GM23338 (cell line): ENCODE measurements around the gene OLFML2A. TPM values are rescaled to one million over a fixed set of nuclear protein-coding genes. Genes with fewer than 3 reads are reported as not detected.

Experiments
- ATAC-seq: fragments of 200-7000 bp; cut with Tn5 transposase; 3 replicates; pipeline ENCODE4 v1.9.1; 2020
- DNase-seq: peaks from one replicate; pipeline ENCODE4 v3.0.0-alpha.2; 2015; ENCODE audit warnings: low spot score
- H2AFZ ChIP-seq: fragments of 200-600 bp; sonication (generic); 2 replicates; pipeline ENCODE4 v1.8.0; 2016; ENCODE audit warnings: antibody characterized with exemption, mild to moderate bottlenecking, moderate library complexity
- H3F3A ChIP-seq: fragments of 200-600 bp; sonication (generic); replicated peaks from 2 replicates; pipeline ENCODE4 v1.8.0; 2017; ENCODE audit warnings: antibody characterized with exemption, mixed run types, low read depth
- H3K27ac ChIP-seq: fragments of 200-600 bp; sonication (generic); 2 replicates; pipeline ENCODE4 v1.6.1; 2016; ENCODE audit warnings: low read depth
- H3K27me3 ChIP-seq: fragments of 200-600 bp; sonication (generic); 2 replicates; pipeline ENCODE4 v1.8.0; 2016; ENCODE audit warnings: mild to moderate bottlenecking, mixed run types, moderate library complexity; ENCODE audit not compliant: insufficient read depth
- H3K36me3 ChIP-seq: fragments of 200-600 bp; sonication (generic); 2 replicates; pipeline ENCODE4 v1.8.0; 2016; ENCODE audit warnings: mild to moderate bottlenecking; ENCODE audit not compliant: insufficient read depth
- H3K4me1 ChIP-seq: fragments of 200-600 bp; sonication (generic); 2 replicates; pipeline ENCODE4 v1.8.0; 2016; ENCODE audit warnings: mild to moderate bottlenecking, moderate library complexity; ENCODE audit not compliant: insufficient read depth
- H3K4me2 ChIP-seq: fragments of 200-600 bp; sonication (generic); 2 replicates; pipeline ENCODE4 v1.7.1; 2017; ENCODE audit warnings: mixed run types
- H3K4me3 ChIP-seq: fragments of 200-600 bp; sonication (generic); 2 replicates; pipeline ENCODE4 v1.6.1; 2016; ENCODE audit warnings: mixed run types
- H3K79me2 ChIP-seq: fragments of 200-600 bp; sonication (generic); replicated peaks from 2 replicates; pipeline ENCODE4 v1.8.0; 2017; ENCODE audit warnings: mild to moderate bottlenecking; ENCODE audit not compliant: insufficient read depth
- H3K9me2 ChIP-seq: fragments of 200-600 bp; sonication (generic); 2 replicates; pipeline ENCODE4 v1.8.0; 2017; ENCODE audit not compliant: insufficient read depth
- H4K20me1 ChIP-seq: fragments of 200-600 bp; sonication (generic); replicated peaks from 2 replicates; pipeline ENCODE4 v1.8.0; 2017; ENCODE audit warnings: mild to moderate bottlenecking; ENCODE audit not compliant: insufficient read depth
- H3K27ac Mint-ChIP-seq: 2 replicates; pipeline ENCODE4 v1.8.0; 2020; ENCODE audit warnings: inconsistent platforms, mild to moderate bottlenecking, moderate library complexity, mixed read lengths
- H3K27me3 Mint-ChIP-seq: 3 replicates; pipeline ENCODE4 v1.8.0; 2022; ENCODE audit warnings: low read depth, mild to moderate bottlenecking, moderate library complexity, mixed read lengths, inconsistent platforms; ENCODE audit not compliant: insufficient read depth, poor library complexity
- H3K36me3 Mint-ChIP-seq: 3 replicates; pipeline ENCODE4 v1.8.0; 2021; ENCODE audit warnings: low read depth, mild to moderate bottlenecking, inconsistent platforms, moderate library complexity, mixed read lengths
- H3K4me1 Mint-ChIP-seq: 3 replicates; pipeline ENCODE4 v1.8.0; 2020; ENCODE audit warnings: mild to moderate bottlenecking, inconsistent platforms, mixed read lengths
- H3K4me3 Mint-ChIP-seq: 3 replicates; pipeline ENCODE4 v1.8.0; 2021; ENCODE audit warnings: moderate library complexity, mild to moderate bottlenecking, inconsistent platforms, mixed read lengths
- H3K9me3 Mint-ChIP-seq: 3 replicates; pipeline ENCODE4 v1.8.0; 2020; ENCODE audit warnings: moderate library complexity, mild to moderate bottlenecking, inconsistent platforms, mixed read lengths
- CREB1 ChIP-seq: fragments of 250-450 bp; sonication (Bioruptor Pico); IDR thresholded peaks from 2 replicates; pipeline ENCODE4 v1.5.0; 2020; ENCODE audit warnings: low read depth, mild to moderate bottlenecking, moderate library complexity
- EZH2phosphoT487 ChIP-seq: fragments of 200-600 bp; sonication (generic); IDR thresholded peaks from one replicate; pipeline ENCODE4 v1.8.1; 2018; ENCODE audit warnings: antibody characterized with exemption; ENCODE audit not compliant: unreplicated experiment
- JUNB ChIP-seq: IDR thresholded peaks from one replicate; pipeline ENCODE4 v1.6.1; 2016; ENCODE audit warnings: antibody characterized with exemption; ENCODE audit not compliant: unreplicated experiment
- NANOG ChIP-seq: IDR thresholded peaks from 2 replicates; pipeline ENCODE4 v1.6.1; 2016; ENCODE audit warnings: antibody characterized with exemption, borderline replicate concordance
- POLR2AphosphoS5 ChIP-seq: IDR thresholded peaks from 2 replicates; pipeline ENCODE4 v1.6.1; 2016; ENCODE audit warnings: antibody characterized with exemption, low read depth
- STAT1 ChIP-seq: IDR thresholded peaks from one replicate; pipeline ENCODE4 v1.6.1; 2016; ENCODE audit warnings: antibody characterized with exemption; ENCODE audit not compliant: unreplicated experiment
- ZNF114 ChIP-seq: fragments of 250-450 bp; sonication (Bioruptor Pico); IDR thresholded peaks from 2 replicates; pipeline ENCODE4 v1.5.0; 2020; ENCODE audit warnings: mild to moderate bottlenecking, moderate library complexity
- ZNF331 ChIP-seq: fragments of 250-450 bp; sonication (Bioruptor Pico); IDR thresholded peaks from 2 replicates; pipeline ENCODE4 v1.5.0; 2020; ENCODE audit warnings: low read depth, mild to moderate bottlenecking, moderate library complexity
- polyA plus RNA-seq: library from polyadenylated mRNA; unstranded; fragments of >200 nt; fragmentation: Nextera tagmentation; extraction: Ambion mirVana; gene quantifications from 2 replicates; pipeline ENCODE4 v1.2.1, GENCODE V29; 2016
- total RNA-seq: library from RNA; depleted of rRNA; stranded (reverse); fragments of >200 nt; shearing (Covaris generic); gene quantifications from 2 replicates; pipeline ENCODE4 v1.2.3, GENCODE V29; 2014
- TF ChIP-seq, protein P1 (sequence below): IDR thresholded peaks from 2 replicates; pipeline ENCODE4 v1.6.1; 2016; ENCODE audit warnings: antibody characterized with exemption
- TF ChIP-seq, protein P2 (sequence below): IDR thresholded peaks from one replicate; pipeline ENCODE4 v1.6.1; 2018; ENCODE audit warnings: antibody characterized with exemption; ENCODE audit not compliant: unreplicated experiment

The OLFML2A gene
- total and polyA plus RNA-seq, 2 experiments from 2014 or later = 1.1 to 6.7 TPM

DNA sequence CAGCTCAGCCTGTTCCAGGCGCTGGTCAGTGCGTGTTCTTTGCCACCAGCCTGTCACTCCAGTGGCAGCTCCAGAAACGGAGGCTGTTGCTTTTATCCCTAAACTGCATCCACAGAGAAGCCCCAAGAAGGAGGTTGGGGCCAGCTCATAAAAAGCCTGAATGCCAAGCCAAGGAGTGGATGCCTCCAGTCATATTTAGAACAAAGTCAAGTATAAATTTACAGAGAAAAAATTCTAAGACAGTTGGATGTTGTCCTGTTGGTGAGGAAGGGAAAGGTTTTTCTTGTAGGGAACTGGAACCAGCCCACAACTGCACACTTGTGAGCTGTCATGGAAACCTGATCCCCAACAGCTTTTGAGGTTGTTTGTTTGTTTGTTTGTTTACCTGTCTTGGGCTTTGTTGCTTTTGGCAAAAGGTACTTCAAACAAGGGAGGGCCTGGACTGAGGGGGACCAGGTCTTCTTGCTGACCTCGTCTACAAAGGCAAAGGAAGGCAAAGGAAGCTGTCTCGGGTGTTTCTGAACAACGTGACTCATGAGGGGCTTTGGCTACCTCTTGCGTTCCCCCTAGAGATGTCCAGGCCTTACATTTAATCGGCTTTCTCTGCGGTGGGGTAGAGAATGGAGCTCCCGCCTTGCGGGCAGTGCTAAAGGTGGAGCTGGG is 36.7 kb downstream of the OLFML2A start:
- peak overlapping the region; percentile 68; the same call in 1 of the 2 replicates for H3K27ac Mint-ChIP-seq
- Histone ChIP-seq H3K27ac (0 out of 2 replicates have a peak overlapping the region, but pooled peaks have one; percentile 45), H3K4me3 (no peak overlapping the region)

DNA sequence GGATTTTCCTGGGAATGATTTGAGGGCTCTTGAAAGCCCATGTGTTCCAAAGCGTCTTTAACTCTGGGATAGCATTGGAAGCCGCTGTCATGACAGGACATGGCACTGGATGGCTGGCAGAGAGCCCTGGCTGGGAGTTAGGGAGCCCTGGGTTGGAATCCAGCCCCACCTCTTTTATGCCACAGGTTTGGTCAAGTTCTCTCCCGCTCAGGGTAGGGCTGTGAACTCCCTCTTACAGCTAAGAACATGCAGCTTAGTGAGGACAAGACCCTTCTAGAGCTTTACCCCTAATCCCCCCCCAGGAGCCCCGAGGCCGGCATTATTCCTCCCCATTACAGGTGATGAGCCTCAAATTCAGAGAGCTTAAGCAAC is 37.2 kb downstream of the OLFML2A start:
- peaks cover 14% of the 10 kb centered on the region for H3K4me1 ChIP-seq
- no peak overlapping the region for H2AFZ ChIP-seq
- no peaks in the 10 kb centered on the region for H3K27me3 ChIP-seq
- H3K79me2 ChIP-seq = no peaks in the 10 kb centered on the region
- Mint-ChIP-seq H3K27me3 (peaks cover 12% of the 10 kb centered on the region), H3K4me3 (no peak overlapping the region), H3K9me3 (no peaks in the 10 kb centered on the region), H3K27ac (peak overlapping the region; percentile 68; the same call in 1 of the 2 replicates), H3K36me3 (no peaks in the 10 kb centered on the region), H3K4me1 (peaks cover 30% of the 10 kb centered on the region)
- H3K4me3 ChIP-seq = no peak overlapping the region
- no peaks in the 10 kb centered on the region for H3K36me3 ChIP-seq
- H3K27ac ChIP-seq = 0 out of 2 replicates have a peak overlapping the region, but pooled peaks have one; percentile 45
- no peak overlapping the region for H3K4me2 ChIP-seq
- H4K20me1 ChIP-seq = no peaks in the 10 kb centered on the region
- H3K9me2 ChIP-seq = no peaks in the 10 kb centered on the region
- 0 out of 2 replicates have a peak, but pooled peaks cover 4% of the 10 kb centered on the region for H3F3A ChIP-seq
- no peak for ATAC-seq
- TF ChIP-seq ZNF114 (CRISPR knock-in tag) = no peak
- no peak for DNase-seq

More for the DNA sequence above, 36.7 kb downstream of the OLFML2A start:
- Histone ChIP-seq H3K9me2 (no peaks in the 10 kb centered on the region), H4K20me1 (no peaks in the 10 kb centered on the region), H3K36me3 (no peaks in the 10 kb centered on the region), H3K4me2 (no peak overlapping the region), H2AFZ (no peak overlapping the region), H3K79me2 (no peaks in the 10 kb centered on the region), H3F3A (0 out of 2 replicates have a peak, but pooled peaks cover 4% of the 10 kb centered on the region), H3K27me3 (no peaks in the 10 kb centered on the region), H3K4me1 (peaks cover 14% of the 10 kb centered on the region)
- Mint-ChIP-seq H3K27me3 (peaks cover 12% of the 10 kb centered on the region), H3K4me1 (peaks cover 30% of the 10 kb centered on the region), H3K4me3 (no peak overlapping the region), H3K36me3 (no peaks in the 10 kb centered on the region; the same call in 2 of the 3 replicates), H3K9me3 (no peaks in the 10 kb centered on the region)
- DNase-seq (no peak), ATAC-seq (no peak)
- no peak for TF ChIP-seq ZNF331
- no peak for TF ChIP-seq ZNF114 (CRISPR knock-in tag)
- TF ChIP-seq, protein P1, sequence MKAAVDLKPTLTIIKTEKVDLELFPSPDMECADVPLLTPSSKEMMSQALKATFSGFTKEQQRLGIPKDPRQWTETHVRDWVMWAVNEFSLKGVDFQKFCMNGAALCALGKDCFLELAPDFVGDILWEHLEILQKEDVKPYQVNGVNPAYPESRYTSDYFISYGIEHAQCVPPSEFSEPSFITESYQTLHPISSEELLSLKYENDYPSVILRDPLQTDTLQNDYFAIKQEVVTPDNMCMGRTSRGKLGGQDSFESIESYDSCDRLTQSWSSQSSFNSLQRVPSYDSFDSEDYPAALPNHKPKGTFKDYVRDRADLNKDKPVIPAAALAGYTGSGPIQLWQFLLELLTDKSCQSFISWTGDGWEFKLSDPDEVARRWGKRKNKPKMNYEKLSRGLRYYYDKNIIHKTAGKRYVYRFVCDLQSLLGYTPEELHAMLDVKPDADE = no peak
- TF ChIP-seq, protein P2, sequence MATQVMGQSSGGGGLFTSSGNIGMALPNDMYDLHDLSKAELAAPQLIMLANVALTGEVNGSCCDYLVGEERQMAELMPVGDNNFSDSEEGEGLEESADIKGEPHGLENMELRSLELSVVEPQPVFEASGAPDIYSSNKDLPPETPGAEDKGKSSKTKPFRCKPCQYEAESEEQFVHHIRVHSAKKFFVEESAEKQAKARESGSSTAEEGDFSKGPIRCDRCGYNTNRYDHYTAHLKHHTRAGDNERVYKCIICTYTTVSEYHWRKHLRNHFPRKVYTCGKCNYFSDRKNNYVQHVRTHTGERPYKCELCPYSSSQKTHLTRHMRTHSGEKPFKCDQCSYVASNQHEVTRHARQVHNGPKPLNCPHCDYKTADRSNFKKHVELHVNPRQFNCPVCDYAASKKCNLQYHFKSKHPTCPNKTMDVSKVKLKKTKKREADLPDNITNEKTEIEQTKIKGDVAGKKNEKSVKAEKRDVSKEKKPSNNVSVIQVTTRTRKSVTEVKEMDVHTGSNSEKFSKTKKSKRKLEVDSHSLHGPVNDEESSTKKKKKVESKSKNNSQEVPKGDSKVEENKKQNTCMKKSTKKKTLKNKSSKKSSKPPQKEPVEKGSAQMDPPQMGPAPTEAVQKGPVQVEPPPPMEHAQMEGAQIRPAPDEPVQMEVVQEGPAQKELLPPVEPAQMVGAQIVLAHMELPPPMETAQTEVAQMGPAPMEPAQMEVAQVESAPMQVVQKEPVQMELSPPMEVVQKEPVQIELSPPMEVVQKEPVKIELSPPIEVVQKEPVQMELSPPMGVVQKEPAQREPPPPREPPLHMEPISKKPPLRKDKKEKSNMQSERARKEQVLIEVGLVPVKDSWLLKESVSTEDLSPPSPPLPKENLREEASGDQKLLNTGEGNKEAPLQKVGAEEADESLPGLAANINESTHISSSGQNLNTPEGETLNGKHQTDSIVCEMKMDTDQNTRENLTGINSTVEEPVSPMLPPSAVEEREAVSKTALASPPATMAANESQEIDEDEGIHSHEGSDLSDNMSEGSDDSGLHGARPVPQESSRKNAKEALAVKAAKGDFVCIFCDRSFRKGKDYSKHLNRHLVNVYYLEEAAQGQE = no peak
- no peak for TF ChIP-seq POLR2AphosphoS5
- TF ChIP-seq EZH2phosphoT487 = no peak
- TF ChIP-seq NANOG = no peak
- TF ChIP-seq CREB1 = no peak
- TF ChIP-seq STAT1 = no peak
- no peak for TF ChIP-seq JUNB
